GM06990 (cell line): ENCODE results near the gene FAM107A.

ENCODE experiments used
- DNase-seq: peaks from one replicate; pipeline ENCODE4 v3.0.0-alpha.2; 2011; ENCODE audit not compliant: insufficient read length; ENCODE audit errors: extremely low read depth
- H3K27me3 ChIP-seq: replicated peaks from 2 replicates; pipeline ENCODE4 v1.6.0; 2011; ENCODE audit warnings: low read length; ENCODE audit not compliant: control insufficient read depth, insufficient read depth
- H3K36me3 ChIP-seq: 2 replicates; pipeline ENCODE4 v1.5.1; 2011; ENCODE audit warnings: low read length; ENCODE audit not compliant: control insufficient read depth, insufficient read depth
- H3K4me3 ChIP-seq: replicated peaks from 2 replicates; pipeline ENCODE4 v1.5.1; 2011; ENCODE audit warnings: low read depth, mild to moderate bottlenecking, control low read depth, low read length
- CTCF ChIP-seq: IDR thresholded peaks from 2 replicates; pipeline ENCODE4 v1.5.1; 2011; ENCODE audit warnings: low read length, control low read depth, mild to moderate bottlenecking, inconsistent platforms; ENCODE audit not compliant: insufficient read depth, poor library complexity, severe bottlenecking

FAM107A gene

GRCh38 chr3:58594117-58594516, 16.9 kb upstream of the FAM107A start:
- no peak for DNase-seq
- TF ChIP-seq CTCF: no peak

GRCh38 chr3:58591517-58592510, 14.6 kb upstream of the FAM107A start:
- H3K27me3 ChIP-seq: no peaks in the 10 kb centered on the region
- no peak for DNase-seq
- no peaks in the 10 kb centered on the region for H3K36me3 ChIP-seq
- no peak overlapping the region for H3K4me3 ChIP-seq
- TF ChIP-seq CTCF: no peak

More at GRCh38 chr3:58594117-58594516, 16.9 kb upstream of the FAM107A start:
- H3K4me3 ChIP-seq: no peak overlapping the region
- no peaks in the 10 kb centered on the region for H3K27me3 ChIP-seq
- H3K36me3 ChIP-seq: no peaks in the 10 kb centered on the region

GRCh38 chr3:58588030-58588614, 10.9 kb upstream of the FAM107A start:
- TF ChIP-seq CTCF: no peak
- no peak overlapping the region for H3K4me3 ChIP-seq
- no peaks in the 10 kb centered on the region; the same call in none of the 2 replicates for H3K27me3 ChIP-seq
- no peaks in the 10 kb centered on the region for H3K36me3 ChIP-seq
- no peak for DNase-seq

GRCh38 chr3:58586776-58587192, 9.6 kb upstream of the FAM107A start:
- no peaks in the 10 kb centered on the region; the same call in none of the 2 replicates for H3K27me3 ChIP-seq
- no peak for DNase-seq
- TF ChIP-seq CTCF: no peak
- H3K4me3 ChIP-seq: no peak overlapping the region
- no peaks in the 10 kb centered on the region for H3K36me3 ChIP-seq

GRCh38 chr3:58585994-58586393, 8.8 kb upstream of the FAM107A start:
- no peak for DNase-seq
- Histone ChIP-seq H3K27me3 (no peaks in the 10 kb centered on the region; the same call in none of the 2 replicates), H3K36me3 (no peaks in the 10 kb centered on the region), H3K4me3 (no peak overlapping the region)
- TF ChIP-seq CTCF: no peak
